Measurements from ENCODE around the gene PLEKHH1.

Gene PLEKHH1

DNA sequence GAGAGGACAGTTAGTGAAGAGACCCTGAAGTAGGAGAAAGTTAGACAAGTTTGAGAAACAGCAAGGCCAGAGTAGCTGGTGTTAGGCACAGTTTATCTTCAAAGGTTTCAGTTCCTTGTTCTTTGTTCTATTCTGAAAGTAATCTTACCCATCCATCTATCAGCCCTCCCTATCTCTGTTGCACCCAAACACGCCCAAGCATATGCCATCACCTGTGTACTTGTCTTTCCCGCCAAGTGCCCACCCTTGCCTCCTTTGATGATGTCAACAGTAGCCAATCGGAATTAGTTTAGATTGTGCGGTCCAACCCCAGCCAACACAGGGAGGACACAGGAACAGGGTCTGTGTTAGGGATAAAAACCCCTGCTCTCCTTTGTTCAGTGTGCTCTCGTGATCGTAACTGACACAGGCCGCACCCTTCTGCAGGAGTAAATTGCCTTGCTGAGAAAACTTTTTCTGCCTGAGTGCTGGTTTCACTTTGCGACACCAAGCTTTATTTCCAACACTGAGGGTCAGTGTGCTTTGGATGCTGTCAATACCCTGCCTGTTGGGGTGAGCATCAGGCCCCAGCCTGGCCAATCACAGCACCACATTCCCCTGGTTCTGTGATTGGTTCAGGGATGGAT, 39.9 kb upstream of the PLEKHH1 start:
- TF ChIP-seq SPI1 (IDR thresholded peaks at IDR 0.05; ENCODE audit: borderline replicate concordance, low read depth) (no peak), POLR2AphosphoS5 (IDR thresholded peaks at IDR 0.05; ENCODE audit: low read depth) (no peak), GABPA (IDR thresholded peaks at IDR 0.05; ENCODE audit: low read depth) (no peak)
- TF ChIP-seq, protein P1, sequence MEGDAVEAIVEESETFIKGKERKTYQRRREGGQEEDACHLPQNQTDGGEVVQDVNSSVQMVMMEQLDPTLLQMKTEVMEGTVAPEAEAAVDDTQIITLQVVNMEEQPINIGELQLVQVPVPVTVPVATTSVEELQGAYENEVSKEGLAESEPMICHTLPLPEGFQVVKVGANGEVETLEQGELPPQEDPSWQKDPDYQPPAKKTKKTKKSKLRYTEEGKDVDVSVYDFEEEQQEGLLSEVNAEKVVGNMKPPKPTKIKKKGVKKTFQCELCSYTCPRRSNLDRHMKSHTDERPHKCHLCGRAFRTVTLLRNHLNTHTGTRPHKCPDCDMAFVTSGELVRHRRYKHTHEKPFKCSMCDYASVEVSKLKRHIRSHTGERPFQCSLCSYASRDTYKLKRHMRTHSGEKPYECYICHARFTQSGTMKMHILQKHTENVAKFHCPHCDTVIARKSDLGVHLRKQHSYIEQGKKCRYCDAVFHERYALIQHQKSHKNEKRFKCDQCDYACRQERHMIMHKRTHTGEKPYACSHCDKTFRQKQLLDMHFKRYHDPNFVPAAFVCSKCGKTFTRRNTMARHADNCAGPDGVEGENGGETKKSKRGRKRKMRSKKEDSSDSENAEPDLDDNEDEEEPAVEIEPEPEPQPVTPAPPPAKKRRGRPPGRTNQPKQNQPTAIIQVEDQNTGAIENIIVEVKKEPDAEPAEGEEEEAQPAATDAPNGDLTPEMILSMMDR (IDR thresholded peaks at IDR 0.05; ENCODE audit: insufficient read depth, low read length) = no peak
- TF ChIP-seq, protein P2, sequence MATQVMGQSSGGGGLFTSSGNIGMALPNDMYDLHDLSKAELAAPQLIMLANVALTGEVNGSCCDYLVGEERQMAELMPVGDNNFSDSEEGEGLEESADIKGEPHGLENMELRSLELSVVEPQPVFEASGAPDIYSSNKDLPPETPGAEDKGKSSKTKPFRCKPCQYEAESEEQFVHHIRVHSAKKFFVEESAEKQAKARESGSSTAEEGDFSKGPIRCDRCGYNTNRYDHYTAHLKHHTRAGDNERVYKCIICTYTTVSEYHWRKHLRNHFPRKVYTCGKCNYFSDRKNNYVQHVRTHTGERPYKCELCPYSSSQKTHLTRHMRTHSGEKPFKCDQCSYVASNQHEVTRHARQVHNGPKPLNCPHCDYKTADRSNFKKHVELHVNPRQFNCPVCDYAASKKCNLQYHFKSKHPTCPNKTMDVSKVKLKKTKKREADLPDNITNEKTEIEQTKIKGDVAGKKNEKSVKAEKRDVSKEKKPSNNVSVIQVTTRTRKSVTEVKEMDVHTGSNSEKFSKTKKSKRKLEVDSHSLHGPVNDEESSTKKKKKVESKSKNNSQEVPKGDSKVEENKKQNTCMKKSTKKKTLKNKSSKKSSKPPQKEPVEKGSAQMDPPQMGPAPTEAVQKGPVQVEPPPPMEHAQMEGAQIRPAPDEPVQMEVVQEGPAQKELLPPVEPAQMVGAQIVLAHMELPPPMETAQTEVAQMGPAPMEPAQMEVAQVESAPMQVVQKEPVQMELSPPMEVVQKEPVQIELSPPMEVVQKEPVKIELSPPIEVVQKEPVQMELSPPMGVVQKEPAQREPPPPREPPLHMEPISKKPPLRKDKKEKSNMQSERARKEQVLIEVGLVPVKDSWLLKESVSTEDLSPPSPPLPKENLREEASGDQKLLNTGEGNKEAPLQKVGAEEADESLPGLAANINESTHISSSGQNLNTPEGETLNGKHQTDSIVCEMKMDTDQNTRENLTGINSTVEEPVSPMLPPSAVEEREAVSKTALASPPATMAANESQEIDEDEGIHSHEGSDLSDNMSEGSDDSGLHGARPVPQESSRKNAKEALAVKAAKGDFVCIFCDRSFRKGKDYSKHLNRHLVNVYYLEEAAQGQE (IDR thresholded peaks at IDR 0.05; ENCODE audit: insufficient replicate concordance, low read depth) = no peak
- no peak for DNase-seq (ENCODE audit: low read depth in 1 of 2, low spot score in 1 of 2)
- no peak overlapping the region for H3K27ac ChIP-seq (replicated peaks)

DNA sequence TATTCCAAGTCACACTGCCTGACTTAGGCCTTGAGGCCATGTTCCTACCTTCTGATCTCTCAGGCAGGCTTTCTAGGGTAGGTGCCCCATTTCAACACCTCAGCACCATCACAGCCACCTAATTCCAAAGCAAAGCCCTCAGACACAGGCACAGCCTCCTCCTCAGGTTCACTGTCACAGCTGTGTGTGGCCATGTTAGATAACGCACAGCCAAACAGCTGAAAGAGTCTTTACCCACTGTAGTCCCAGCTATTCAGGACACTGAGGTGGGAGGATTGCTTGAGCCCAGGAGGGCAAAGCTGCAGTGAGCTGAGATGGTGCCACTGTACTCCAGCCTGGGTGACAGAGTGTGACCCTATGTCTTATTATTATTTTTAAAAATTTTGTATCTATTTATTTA, 37.3 kb upstream of the PLEKHH1 start:
- Histone ChIP-seq H3K27me3 (ENCODE audit: insufficient read depth, poor library complexity, severe bottlenecking) (no peaks in the 10 kb centered on the region), H3K4me3 (replicated peaks; ENCODE audit: insufficient read depth, low read length) (no peak overlapping the region), H3K27ac (replicated peaks) (no peak overlapping the region)
- TF ChIP-seq, protein P1 (IDR thresholded peaks at IDR 0.05; ENCODE audit: insufficient read depth, low read length) = no peak
- TF ChIP-seq, protein P2 (IDR thresholded peaks at IDR 0.05; ENCODE audit: insufficient replicate concordance, low read depth) = no peak
- TF ChIP-seq SPI1 (IDR thresholded peaks at IDR 0.05; ENCODE audit: borderline replicate concordance, low read depth) (no peak), GABPA (IDR thresholded peaks at IDR 0.05; ENCODE audit: low read depth) (no peak), POLR2AphosphoS5 (IDR thresholded peaks at IDR 0.05; ENCODE audit: low read depth) (no peak)
- DNase-seq (ENCODE audit: low read depth in 1 of 2, low spot score in 1 of 2) = no peak

More for the DNA sequence above, 39.9 kb upstream of the PLEKHH1 start:
- H3K27me3 ChIP-seq (ENCODE audit: insufficient read depth, poor library complexity, severe bottlenecking) = no peaks in the 10 kb centered on the region
- no peak overlapping the region for H3K4me3 ChIP-seq (replicated peaks; ENCODE audit: insufficient read depth, low read length)

DNA sequence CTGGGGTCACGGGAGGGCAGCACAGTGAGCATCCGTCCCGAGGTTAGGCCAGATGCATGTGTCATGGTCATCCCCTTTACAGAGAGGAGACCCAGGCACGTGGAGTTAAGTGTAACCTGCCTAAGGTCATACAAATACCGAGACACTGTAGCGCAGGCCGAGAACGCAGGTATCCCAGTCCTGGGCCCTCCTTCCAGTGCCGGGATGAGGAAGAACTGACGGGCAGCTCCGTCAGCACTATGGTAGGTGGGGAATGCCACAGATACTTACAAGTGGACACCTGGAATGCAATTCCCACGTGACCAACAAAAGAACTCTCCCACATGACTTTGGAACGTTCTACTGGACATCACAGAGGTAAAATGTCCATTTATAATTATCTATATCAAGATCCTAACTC, 35.9 kb upstream of the PLEKHH1 start:
- H3K27ac ChIP-seq (replicated peaks) = no peak overlapping the region
- no peak for DNase-seq (ENCODE audit: low read depth in 1 of 2, low spot score in 1 of 2)
- H3K27me3 ChIP-seq (ENCODE audit: insufficient read depth, poor library complexity, severe bottlenecking) = no peaks in the 10 kb centered on the region
- TF ChIP-seq GABPA (IDR thresholded peaks at IDR 0.05; ENCODE audit: low read depth) = no peak
- TF ChIP-seq POLR2AphosphoS5 (IDR thresholded peaks at IDR 0.05; ENCODE audit: low read depth) = no peak
- TF ChIP-seq, protein P2 (IDR thresholded peaks at IDR 0.05; ENCODE audit: insufficient replicate concordance, low read depth) = no peak
- no peak for TF ChIP-seq SPI1 (IDR thresholded peaks at IDR 0.05; ENCODE audit: borderline replicate concordance, low read depth)
- TF ChIP-seq, protein P1 (IDR thresholded peaks at IDR 0.05; ENCODE audit: insufficient read depth, low read length) = no peak
- no peak overlapping the region for H3K4me3 ChIP-seq (replicated peaks; ENCODE audit: insufficient read depth, low read length)

All from HL-60 (cell line).